CD4-positive, alpha-beta T cell treated with Interleukin-12 subunit alpha and Interleukin-12 subunit beta, for 1 hour (primary cell): ENCODE data around the gene EXOC2.

Experiments used
- DNase-seq: peaks from one replicate; pipeline ENCODE4 v3.0.0-alpha.2; 2020

Gene EXOC2

DNA sequence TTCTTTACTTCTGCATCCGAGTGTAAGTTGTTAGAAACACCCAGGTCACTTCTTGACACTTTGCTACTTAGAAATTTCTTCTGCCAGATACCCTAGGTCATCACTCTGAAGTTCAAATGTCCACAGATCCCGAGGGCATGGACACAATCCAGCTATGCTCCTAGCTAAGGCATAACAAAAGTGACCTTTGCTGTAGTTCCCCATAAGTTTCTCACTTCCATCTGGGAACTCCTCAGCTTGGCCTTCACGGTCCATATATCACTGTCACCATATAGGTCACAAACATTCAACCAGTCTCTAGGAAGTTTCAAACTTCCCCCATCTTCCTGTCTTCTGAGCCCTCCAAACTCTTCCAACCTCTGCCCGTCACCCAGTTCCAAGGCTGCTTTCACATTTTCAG is 236.1 kb downstream of the EXOC2 start:
- DNase-seq = no peak

DNA sequence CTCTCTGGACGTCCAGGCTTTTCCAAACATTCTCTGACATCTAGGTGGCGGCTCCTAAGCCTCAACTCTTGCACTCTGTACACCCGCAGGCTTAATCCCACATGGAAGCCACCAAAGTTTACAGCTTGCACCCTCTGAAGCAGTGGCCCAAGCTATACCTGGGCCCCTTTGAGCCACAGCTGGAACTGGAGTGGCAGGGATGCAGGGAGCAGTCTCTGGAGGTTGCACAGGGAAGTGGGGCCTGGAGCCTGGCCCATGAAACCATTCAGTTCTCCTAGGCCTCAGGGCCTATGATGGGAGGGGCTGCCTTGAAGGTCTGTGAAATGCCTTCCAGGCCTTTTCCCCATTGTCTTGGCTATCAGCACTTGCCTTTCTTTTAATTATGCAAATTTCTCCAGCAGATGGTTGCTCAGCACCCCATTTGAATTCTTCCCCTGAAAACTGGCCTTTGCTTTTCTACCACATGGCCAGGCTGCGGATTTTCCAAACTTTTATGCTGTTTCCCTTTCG is 236.5 kb downstream of the EXOC2 start:
- DNase-seq = no peak

DNA sequence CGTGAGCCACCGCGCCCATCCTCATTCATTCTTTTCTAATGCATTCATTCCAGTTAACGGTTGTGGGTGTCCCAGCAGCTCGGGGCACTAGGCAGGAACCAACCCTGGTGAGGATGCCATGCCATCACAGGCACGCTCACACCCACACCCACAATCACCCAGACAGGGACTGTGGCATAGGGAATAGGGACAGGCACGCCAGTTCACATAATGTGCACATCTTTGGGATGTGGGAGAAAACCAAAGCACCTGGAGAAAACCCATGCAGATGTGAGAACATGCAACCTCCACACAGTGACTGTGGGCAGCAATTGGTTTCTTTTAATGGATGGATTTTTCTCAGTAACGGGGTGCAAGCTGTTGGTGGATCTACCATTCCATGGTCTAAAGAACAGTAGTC is 237.1 kb downstream of the EXOC2 start:
- DNase-seq = no peak

DNA sequence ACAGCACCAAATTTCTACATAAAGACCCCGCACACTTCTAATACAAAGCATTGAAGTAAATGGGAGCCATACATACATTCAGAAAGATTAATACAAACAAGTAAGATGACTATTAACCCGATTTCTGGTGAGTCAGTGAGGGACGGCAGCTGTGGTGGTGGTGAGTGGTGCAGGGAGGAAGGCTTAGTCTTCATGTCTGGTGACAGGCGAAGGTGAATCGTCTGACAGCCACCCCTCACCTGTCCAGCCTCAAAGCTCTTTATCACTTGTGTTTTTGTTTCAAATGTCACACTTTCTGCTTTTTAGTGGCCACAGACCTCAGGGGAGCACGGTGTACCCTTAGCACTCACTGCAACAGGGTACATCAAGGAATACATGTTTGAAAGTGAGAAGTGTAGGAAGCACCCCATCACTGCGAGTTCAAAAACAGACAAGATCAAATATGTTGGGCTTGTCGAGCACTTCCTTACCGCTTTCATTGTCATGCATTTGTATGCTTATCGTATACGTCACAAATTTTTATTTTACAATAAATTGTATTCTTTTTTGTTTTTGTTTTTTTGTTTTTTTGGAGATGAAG is 237.8 kb downstream of the EXOC2 start:
- no peak for DNase-seq

DNA sequence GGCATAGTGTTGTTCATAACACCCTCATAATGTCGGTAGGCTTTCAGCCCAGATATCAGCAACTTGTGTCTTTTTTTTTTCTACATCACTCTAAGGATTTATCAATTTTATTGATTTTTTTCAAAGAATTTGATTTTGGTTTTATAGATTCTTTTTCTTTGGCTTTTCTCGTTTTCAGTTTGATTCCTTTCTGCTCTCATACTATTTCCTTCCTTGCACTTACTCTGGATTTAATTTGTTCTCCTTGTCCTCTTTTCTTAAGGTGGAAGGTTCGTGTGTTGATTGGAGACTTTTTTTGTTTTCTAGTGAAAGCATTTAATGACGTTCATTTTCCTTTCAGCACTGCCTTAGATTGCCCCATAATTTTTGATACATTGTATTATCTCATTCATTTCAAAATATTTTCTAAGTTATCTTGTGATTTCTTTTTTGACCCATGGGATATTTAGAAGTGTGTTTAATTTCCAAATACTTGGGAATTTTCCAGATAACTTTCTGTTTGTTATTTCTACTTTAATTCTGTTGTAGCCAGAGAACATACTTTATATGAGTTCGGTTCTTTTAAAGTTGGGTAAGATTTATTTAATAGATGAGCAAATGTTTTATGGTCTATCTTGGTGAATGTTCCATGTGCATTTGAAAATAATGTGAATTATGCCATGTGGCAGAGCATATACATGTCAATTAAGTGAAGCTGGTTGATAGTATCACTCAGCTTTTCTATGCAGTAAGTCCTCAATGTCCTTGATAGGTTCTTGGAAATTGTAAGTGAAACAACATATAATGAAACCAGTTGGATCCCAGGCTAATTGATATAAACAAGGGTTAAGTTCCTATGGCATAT is 238.6 kb downstream of the EXOC2 start:
- DNase-seq = no peak

DNA sequence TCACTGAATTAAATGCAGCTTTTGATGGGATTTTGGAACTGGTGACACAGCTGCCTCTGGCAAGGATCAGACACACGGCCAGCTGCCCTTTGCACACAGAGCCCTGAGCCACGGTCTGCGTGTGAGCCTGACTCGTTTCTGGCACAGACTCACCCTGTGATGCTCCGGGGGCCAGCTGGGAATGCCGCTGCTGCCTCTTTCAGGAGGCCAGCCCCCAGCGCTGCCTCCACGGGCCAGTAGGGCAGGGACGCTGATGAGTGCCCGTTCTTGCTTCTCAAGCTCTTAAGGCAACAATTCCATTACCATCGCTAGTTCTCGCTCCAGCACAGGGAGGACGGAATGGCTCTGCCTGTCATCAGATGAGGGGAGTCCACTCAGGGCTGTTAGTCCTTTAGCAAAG is 239.8 kb downstream of the EXOC2 start:
- DNase-seq = no peak

DNA sequence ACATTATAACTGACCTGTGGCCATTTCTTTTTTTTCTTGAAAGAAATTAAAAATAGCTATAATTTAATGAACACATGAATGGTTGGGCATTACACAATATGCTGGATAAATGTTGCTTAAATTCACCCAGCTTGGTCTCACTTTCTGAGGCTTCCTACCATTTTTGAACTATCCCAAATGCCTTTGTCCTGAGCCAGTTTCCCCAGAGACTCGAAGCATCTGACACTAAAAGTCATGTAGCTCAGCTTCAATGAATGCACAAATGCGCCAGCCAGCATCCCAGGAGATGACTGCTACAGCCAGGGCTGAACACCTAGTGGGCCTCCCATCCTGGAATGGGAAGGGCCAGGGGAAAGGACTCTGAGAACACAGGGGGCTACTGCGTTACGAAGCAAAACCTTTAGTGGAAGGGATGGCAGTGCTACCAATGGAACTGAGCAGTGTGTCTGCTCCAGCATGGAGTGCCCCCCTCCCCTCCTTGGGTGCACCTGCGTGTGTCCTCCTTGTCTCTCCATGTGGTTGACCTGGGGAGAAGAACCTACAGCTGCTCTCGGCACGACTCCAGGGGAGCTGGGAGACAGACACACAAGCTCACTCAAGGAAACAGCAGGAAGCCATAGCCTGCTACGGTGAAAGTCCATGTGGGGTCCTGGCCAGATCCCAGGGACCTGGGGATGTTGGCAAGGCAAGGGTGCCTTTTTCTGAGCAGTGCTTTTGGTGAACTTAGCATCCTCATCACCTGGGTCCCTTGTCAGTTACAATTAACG is 240.5 kb downstream of the EXOC2 start:
- no peak for DNase-seq

DNA sequence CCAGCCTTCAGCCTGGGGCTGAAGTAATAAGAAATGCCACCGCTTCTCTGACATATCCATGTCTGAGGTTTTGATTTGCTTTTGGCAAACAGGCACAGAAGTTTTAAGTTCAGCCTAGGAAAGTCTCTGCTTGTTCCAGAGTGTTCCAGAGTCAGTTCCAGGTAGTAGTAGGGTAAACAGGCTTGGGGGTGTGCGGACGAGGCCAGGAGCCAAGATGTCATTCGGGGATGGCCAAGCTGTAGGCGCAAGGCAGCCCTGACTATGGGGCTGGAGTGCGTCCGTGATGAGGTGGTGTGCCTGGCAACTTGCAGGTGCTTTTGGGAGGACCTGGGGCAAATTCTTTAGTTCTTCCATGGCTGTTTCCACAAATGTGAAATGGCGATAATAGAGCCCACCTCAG is 241.1 kb downstream of the EXOC2 start:
- DNase-seq = no peak

DNA sequence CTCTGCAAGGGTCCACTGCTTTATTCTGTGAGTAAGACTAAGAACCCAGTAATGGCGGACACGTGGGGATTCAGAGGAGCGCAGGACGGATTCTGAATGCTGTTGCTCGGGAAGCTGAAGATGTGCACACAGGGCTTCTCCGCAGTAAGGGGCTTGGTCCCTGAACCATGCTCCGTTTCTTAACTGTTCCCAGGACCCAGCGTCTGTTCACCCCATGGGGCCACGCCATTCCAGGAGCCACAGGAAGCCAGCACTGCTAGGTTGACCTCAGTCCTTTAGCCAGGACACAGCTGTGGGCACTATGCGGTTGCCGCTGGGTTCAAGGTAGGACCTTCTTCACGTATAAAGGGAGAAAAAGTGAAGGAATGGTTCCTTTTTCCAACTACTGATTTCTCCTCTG is 241.6 kb downstream of the EXOC2 start:
- DNase-seq = no peak

DNA sequence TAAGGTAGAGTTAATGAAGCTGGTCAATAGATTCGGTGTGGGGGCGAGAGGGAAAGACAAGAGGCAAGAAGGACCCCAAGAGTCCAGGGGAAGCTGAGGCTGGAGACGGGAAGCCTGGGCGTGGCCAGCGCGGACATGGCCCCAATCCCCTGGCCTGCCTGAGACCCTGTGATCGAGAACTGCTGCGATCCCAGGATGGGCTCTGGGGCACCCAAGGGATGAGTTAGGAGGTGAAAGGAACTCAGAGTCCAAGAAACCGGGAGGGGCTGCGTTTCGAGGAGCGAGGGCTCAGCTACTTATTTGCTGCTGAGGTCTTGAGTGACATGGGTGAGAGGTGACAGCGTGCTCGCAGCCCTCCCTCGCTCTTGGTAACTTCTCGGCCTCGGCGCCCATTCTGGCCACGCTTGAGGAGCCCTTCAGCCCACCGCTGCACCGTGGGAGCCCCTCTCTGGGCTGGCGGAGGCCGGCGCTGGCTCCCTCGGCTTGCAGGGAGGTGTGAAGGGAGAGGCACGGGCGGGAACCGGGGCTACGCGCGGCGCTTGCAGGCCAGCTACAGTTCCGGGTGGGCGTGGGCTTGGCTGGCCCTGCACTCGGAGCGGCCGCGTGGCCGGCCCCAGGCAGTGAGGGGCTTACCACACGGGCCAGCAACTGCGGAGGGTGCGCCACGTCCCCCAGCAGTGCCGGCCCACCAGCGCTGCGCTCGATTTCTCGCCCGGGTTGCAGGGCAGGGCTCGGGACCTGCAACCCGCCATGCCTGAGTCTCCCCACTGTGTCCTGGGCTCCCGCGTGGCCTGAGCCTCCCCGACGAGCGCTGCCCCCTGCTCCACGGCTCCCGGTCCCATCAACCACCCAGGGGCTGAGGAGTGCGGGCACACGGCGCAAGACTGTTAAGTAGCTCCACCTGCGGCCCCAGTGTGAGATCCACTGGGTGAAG is 243.2 kb downstream of the EXOC2 start:
- no peak for DNase-seq

DNA sequence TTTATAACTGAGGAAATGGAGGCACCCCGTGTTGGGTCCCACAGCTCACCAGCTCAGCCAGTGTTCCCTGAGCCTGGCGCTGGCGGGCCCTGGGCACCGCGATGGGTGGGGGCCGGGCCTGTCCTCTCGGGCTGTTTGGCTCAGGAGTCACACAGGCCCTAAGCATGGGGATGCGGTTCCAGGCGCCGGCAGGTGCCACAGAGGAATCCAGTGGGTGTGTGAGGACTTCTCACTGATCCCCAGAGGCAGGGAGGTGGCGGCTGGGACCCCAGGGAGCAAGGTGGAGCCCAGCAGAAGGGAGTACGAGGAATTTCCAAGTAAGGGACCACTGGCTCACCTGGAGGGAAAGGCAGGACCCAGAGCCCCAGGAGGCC is 243.9 kb downstream of the EXOC2 start:
- DNase-seq = no peak

DNA sequence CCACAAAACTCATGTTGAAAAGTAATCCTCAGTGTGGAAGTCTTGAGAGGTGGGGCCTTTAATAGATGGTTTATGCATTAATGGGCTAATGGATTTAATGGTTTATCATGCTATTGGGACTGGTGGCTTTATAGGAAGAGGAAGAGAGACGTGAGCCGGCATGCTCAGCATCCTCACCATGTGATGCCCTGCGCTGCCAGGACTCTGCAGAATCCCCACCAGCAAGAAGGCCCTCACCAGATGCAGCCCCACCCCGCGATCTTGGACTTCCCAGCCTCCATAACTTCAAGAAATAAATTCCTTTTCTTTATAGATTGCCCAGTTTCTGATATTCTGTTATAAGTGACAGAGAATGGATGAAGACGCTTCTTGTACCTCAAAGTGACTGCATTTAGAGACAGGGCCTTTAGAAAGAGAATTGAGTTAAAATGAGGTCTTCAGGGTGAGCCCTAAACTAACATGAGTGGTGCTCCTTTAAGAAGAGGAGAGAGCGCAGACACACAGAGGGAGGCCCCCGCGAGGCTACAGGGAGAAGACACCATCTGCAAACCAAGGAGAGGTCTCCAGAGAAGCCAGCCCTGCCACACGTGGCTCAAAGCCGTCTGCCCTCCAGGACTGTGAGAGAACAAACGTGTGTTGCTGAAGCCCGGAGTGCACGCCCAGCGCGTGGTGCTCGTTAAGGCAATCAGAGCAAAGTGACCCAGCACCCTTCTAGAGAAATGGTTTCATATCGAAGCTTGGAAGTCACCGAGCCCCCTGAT is 244.5 kb downstream of the EXOC2 start:
- DNase-seq = no peak

DNA sequence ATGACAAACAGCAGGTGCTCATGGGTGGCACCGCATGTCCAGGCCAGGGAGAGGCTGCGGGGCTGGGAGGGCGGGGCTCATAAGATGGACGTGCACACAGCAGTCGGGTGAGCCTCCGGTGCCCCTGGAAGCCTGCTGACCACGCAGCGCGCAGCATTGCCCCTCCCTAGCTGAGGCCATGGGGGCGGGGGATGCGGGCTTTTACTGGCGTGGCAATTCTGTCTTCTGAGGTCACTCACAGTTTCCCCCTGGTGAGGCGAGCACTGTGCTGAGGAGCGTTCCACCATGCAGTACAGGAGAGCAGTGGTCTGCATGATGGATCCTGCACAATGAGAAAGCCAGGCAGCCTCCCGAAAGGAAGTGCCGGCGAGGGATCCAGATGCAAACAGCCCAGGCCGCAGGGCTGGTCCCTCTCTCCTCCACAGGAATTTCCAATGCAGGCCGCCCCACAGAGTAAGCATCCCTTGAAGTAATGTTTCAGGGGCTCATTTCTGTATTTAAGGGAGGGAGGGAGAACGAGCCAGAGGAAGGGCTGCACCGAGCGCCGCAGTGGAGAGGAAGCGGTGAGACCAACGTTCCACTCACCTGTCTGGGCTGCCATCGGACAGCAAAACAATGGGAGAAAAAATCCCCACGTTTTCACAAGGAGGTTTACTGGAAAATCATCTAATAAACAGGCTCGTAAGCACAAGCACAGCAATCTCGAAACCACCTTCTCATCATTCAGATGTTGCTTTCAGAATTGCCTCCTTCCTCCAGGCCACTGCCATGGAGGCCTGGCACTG is 245.4 kb downstream of the EXOC2 start:
- peak; percentile 21 for DNase-seq

DNA sequence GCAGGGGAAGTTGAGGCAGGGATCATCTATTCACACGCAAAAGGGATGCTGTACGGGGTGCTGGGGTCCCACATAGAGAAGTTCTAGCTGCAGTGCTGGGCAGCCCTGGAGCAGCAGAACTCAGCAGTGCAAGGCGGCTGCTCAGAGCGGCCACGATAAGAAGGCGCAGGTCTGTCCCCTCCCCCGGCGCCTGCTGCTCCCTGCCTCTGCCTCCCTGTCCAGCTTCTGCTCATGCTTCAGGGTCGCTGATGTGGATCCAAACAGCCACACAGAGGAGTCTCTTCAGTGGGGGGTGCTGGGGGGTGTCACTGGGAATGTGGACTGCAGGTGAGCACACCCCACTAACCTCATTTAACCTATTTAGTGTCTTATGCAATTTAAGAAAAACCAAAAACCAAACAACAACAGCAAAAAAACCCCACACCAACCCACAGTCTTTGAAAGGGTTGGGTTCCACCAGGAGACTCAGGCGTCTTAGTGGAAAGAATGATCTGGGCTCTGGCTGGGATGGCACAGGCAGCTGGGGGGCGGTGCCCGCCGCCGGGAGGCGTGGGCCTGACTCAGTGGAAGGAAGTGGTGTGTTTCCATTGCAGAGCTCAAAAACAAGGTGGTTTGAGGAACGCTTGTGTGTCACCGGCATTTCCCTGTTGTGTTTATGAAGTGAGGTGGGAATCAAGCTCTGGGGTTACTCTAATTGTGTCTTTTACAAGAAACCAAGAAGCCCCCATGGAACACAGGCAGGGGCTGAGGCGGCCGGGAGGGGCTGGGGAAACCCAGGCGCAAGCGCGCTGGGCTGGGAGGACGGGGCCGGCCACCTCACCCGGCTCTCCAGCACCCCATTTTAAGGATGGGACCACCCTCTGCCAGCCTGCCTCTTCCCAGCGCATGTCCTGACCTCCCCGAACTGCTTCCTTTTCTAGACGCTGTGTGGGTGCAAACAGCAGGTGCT is 246.2 kb downstream of the EXOC2 start:
- DNase-seq = peak; percentile 74

DNA sequence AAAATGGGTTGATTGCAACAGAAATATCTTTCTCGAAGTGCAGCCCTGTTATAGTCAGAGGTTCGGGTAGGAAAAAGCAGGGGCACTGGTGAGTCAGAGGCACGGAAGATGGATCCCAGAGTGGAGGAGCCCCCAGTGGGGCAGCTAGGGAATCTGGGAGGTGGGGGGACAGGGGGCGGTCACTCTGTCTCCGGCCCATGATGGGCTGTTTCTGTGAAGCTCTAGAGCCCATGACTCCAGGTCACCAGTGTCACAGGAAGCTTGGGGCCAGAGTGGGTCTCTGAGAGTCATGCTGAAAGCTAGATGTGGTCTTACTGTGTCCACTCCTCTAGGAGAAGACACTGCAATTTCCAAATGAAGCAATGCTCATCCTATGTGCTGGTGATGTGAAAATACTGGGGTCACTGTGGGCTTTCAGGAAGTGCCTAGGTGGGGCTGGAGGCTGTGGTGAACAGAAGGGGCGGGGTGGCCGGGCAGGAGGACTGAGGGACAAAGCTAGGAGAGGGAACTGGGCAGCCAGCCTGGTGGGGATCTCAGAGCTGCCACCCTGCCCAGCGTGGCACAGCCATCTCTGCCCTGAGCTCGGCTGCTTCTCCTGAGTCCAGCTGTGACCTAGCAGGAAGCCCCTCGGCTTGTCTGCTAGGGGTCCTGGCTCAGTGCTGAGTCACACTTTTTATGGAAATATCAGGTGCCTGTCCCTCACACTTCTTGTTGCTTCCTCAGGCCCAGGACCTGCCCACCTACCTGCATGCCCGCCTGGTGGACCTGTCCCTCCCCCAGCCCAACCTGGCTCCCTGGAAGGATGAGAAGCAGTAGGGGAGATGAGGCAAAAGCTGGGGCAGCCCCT is 247.1 kb downstream of the EXOC2 start:
- DNase-seq = no peak

DNA sequence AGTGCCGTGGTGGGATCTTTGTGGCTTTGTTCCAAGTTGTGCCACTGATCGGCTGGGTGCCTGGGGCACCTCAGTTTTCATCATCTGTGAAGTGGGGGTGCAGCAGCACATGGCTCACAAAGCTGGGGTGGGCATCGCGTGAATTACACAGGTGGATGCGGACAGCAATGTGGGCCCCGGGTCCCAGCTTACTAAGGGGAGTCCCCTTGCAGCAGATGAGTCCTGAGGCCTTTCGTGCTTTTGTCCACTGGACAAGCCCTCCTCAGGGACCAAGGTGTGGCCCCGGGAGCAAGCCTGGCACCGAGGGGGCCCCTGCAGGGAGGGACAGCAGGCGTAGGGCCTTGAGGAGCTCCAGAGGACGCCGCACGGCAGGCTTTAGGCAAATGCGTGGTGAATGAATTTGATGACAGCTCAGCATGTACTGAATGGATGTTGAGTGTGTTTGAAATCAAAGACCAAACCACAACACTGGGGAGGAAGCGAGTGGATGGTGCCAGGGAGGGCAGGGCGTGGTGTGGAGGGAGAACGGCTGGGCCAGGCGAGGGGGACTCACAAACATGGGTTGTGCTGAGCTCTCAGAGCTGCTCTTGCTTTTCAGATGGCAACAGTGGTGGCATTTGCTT is 248.2 kb downstream of the EXOC2 start:
- peak; percentile 51 for DNase-seq

DNA sequence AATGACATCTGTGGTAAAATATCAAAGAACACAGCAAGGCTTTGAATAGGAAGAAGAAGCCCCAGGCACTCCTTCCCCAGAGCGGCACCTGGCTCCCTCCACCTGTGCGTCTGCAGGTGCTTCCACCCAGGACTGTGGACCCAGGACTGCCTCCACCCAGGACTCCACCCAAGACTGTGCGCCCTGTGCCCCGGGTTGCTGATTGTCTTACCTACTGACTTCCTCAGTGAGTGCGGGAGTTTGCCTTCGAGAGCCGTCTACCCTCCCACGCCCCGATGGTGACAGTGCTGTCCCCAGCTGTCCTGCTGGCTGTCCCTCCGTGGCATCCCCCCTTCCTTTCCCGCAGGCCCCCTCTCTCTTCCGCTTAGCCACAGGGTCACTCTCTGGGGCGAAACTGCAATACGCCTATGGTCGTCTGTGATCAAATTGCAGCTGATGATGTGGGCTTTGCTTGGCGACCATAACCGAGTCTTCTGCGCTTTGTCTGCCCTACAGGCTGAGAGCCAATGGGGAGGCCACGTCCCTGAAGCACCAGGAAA is 249.2 kb downstream of the EXOC2 start:
- no peak for DNase-seq
